Measurements from ENCODE around the gene XAB2.
"Not testable (repeated sequence)": the region's sequence is repeated elsewhere in the genome, so short reads cannot be mapped to it uniquely, and the experiment has no call there.

XAB2 gene

GRCh38 chr19:7644550-7644877 lies 15.2 kb upstream of the XAB2 start:
- no peaks in the 10 kb centered on the region for H3K27me3 ChIP-seq (replicated peaks; ENCODE audit: control insufficient read depth, insufficient read depth, low read length)
- no peak overlapping the region for H3K4me3 ChIP-seq (replicated peaks; ENCODE audit: low read depth, low read length)
- H3K36me3 ChIP-seq (ENCODE audit: control insufficient read depth, insufficient read depth, low read length): peaks cover 20% of the 10 kb centered on the region
- TF ChIP-seq CTCF (IDR thresholded peaks at IDR 0.05; ENCODE audit: insufficient read depth, low read length, poor library complexity, severe bottlenecking): no peak
- DNase-seq (ENCODE audit: extremely low read depth, insufficient read length): no peak

GRCh38 chr19:7643629-7644549 lies 14.5 kb upstream of the XAB2 start:
- not testable (repeated sequence) for H3K27me3 ChIP-seq (replicated peaks; ENCODE audit: control insufficient read depth, insufficient read depth, low read length); H3K4me3 ChIP-seq (replicated peaks; ENCODE audit: low read depth, low read length)
- H3K36me3 ChIP-seq (ENCODE audit: control insufficient read depth, insufficient read depth, low read length): peaks cover 20% of the 10 kb centered on the region
- peak; percentile 50 for DNase-seq (ENCODE audit: extremely low read depth, insufficient read length)

GRCh38 chr19:7643031-7643415 lies 13.7 kb upstream of the XAB2 start:
- TF ChIP-seq CTCF (IDR thresholded peaks at IDR 0.05; ENCODE audit: insufficient read depth, low read length, poor library complexity, severe bottlenecking): no peak
- Histone ChIP-seq H3K36me3 (ENCODE audit: control insufficient read depth, insufficient read depth, low read length) (peaks cover 22% of the 10 kb centered on the region), H3K27me3 (replicated peaks; ENCODE audit: control insufficient read depth, insufficient read depth, low read length) (no peaks in the 10 kb centered on the region), H3K4me3 (replicated peaks; ENCODE audit: low read depth, low read length) (no peak overlapping the region)
- DNase-seq (ENCODE audit: extremely low read depth, insufficient read length): no peak

GRCh38 chr19:7642295-7643030 lies 13.1 kb upstream of the XAB2 start:
- TF ChIP-seq CTCF (IDR thresholded peaks at IDR 0.05; ENCODE audit: insufficient read depth, low read length, poor library complexity, severe bottlenecking): no peak
- Histone ChIP-seq H3K27me3 (replicated peaks; ENCODE audit: control insufficient read depth, insufficient read depth, low read length) (no peaks in the 10 kb centered on the region), H3K36me3 (ENCODE audit: control insufficient read depth, insufficient read depth, low read length) (peaks cover 22% of the 10 kb centered on the region), H3K4me3 (replicated peaks; ENCODE audit: low read depth, low read length) (no peak overlapping the region)
- no peak for DNase-seq (ENCODE audit: extremely low read depth, insufficient read length)

GRCh38 chr19:7641290-7642276 lies 12.2 kb upstream of the XAB2 start:
- no peak for TF ChIP-seq CTCF (IDR thresholded peaks at IDR 0.05; ENCODE audit: insufficient read depth, low read length, poor library complexity, severe bottlenecking)
- H3K4me3 ChIP-seq (replicated peaks; ENCODE audit: low read depth, low read length): no peak overlapping the region
- no peaks in the 10 kb centered on the region for H3K27me3 ChIP-seq (replicated peaks; ENCODE audit: control insufficient read depth, insufficient read depth, low read length)
- no peak for DNase-seq (ENCODE audit: extremely low read depth, insufficient read length)
- peaks cover 20% of the 10 kb centered on the region for H3K36me3 ChIP-seq (ENCODE audit: control insufficient read depth, insufficient read depth, low read length)
